Measurements from ENCODE around the gene TMEM19. TPM values are rescaled to one million over a fixed set of nuclear protein-coding genes. Genes with fewer than 3 reads are reported as not detected.

The TMEM19 gene
- polyA plus RNA-seq, 1 of the 3 experiments (the other 2 are of a cell fraction): 12.6 TPM

GRCh38 chr12:71744522-71745300 lies 58.8 kb downstream of the TMEM19 start:
- H3K36me3 ChIP-seq (replicated peaks in 1 of 2; ENCODE audit: control insufficient read depth in 1 of 2, insufficient read depth in 2 of 2, low read length in 1 of 2): no peaks in the 10 kb centered on the region
- ChIA-PET POLR2A (no interaction called here), CTCF (interaction anchor here (1.1 to 4.3 kb wide), 3 partner anchors 107 to 353 kb away, joined by 4 to 41 read pairs (median 33); no protein-coding TSS in a partner anchor)
- no peak overlapping the region for H3K4me2 ChIP-seq
- H3K9me3 ChIP-seq: no peaks in the 10 kb centered on the region
- no peak overlapping the region for H3K9ac ChIP-seq
- no peaks in the 10 kb centered on the region for H3F3A ChIP-seq (replicated peaks; ENCODE audit: insufficient read depth)
- no peak for DNase-seq
- H3K9me2 ChIP-seq: no peaks in the 10 kb centered on the region
- no peak for TF ChIP-seq TAF1 (IDR thresholded peaks at IDR 0.05; ENCODE audit: borderline replicate concordance, low read depth, low read length)
- peaks cover 3% of the 10 kb centered on the region; the same call in 1 of the 2 replicates for H3K27me3 ChIP-seq (ENCODE audit: insufficient read depth)
- H4K20me1 ChIP-seq (ENCODE audit: insufficient read depth): no peaks in the 10 kb centered on the region
- H2AFZ ChIP-seq (ENCODE audit: low read depth): no peak overlapping the region
- H3K79me2 ChIP-seq (ENCODE audit: insufficient read depth): no peaks in the 10 kb centered on the region
- no peak overlapping the region for H3K4me3 ChIP-seq (ENCODE audit: low read depth in 2 of 2, low read length in 1 of 2)
- H3K4me1 ChIP-seq (ENCODE audit: control insufficient read depth in 1 of 2, insufficient read depth in 2 of 2, low read depth in 1 of 2, low read length in 1 of 2): no peaks in the 10 kb centered on the region
- H3K27ac ChIP-seq (ENCODE audit: low read depth in 2 of 2, low read length in 1 of 2): no peak overlapping the region
- 97% methylated on average over 5 of the region's 5 CpGs for WGBS (ENCODE audit: low lambda C conversion rate)

- POLR2A ChIA-PET: interaction anchor here (1.1 to 1.8 kb wide), 2 partner anchors 79 to 83 kb away, joined by 3 to 12 read pairs; partner anchors contain the start of genes THAP2 and ZFC3H1
- WGBS (ENCODE audit: low lambda C conversion rate): 20% methylated on average over 4 of the region's 4 CpGs
Measured at GRCh38 chr12:71746974-71747611, 61.2 kb downstream of the TMEM19 start.

More at GRCh38 chr12:71746974-71747611, 61.2 kb downstream of the TMEM19 start:
- Histone ChIP-seq H3F3A (replicated peaks; ENCODE audit: insufficient read depth) (no peaks in the 10 kb centered on the region), H3K4me1 (ENCODE audit: control insufficient read depth in 1 of 2, insufficient read depth in 2 of 2, low read depth in 1 of 2, low read length in 1 of 2) (no peaks in the 10 kb centered on the region), H3K4me2 (no peak overlapping the region), H3K9me2 (no peaks in the 10 kb centered on the region), H3K4me3 (ENCODE audit: low read depth in 2 of 2, low read length in 1 of 2) (no peak overlapping the region; a peak in 1 of 4 replicates), H3K36me3 (replicated peaks in 1 of 2; ENCODE audit: control insufficient read depth in 1 of 2, insufficient read depth in 2 of 2, low read length in 1 of 2) (no peaks in the 10 kb centered on the region), H2AFZ (ENCODE audit: low read depth) (peak overlapping the region; percentile 20; the same call in 1 of the 2 replicates), H4K20me1 (ENCODE audit: insufficient read depth) (no peaks in the 10 kb centered on the region), H3K9ac (no peak overlapping the region), H3K27me3 (ENCODE audit: insufficient read depth) (peaks cover 5% of the 10 kb centered on the region; the same call in 1 of the 2 replicates), H3K27ac (ENCODE audit: low read depth in 2 of 2, low read length in 1 of 2) (no peak overlapping the region), H3K79me2 (ENCODE audit: insufficient read depth) (no peaks in the 10 kb centered on the region), H3K9me3 (no peaks in the 10 kb centered on the region)
- DNase-seq: peak; percentile 49
- CTCF ChIA-PET: interaction anchor here (0.6 to 4.3 kb wide), 50 partner anchors 9 to 995 kb away, joined by 3 to 41 read pairs (median 4); partner anchors contain the start of gene TMEM19
- TF ChIP-seq RAD21 (IDR thresholded peaks at IDR 0.05; ENCODE audit: low read length): peak; percentile 92
- no peak for TF ChIP-seq REST (IDR thresholded peaks at IDR 0.05; ENCODE audit: low read depth, low read length)
- peak; percentile 88 for TF ChIP-seq CTCF (IDR thresholded peaks at IDR 0.05)
- no peak for TF ChIP-seq MAX (IDR thresholded peaks at IDR 0.05; ENCODE audit: low read depth)
- TF ChIP-seq SMC3 (IDR thresholded peaks at IDR 0.05; ENCODE audit: low read depth, low read length): peak; percentile 71
- no peak for TF ChIP-seq MXI1 (IDR thresholded peaks at IDR 0.05; ENCODE audit: low read depth, low read length)
- no peak for TF ChIP-seq CHD2 (IDR thresholded peaks at IDR 0.05; ENCODE audit: low read length, partially characterized antibody)

Data from SK-N-SH (cell line).